ENCODE results near the gene CYTH1. TPM values are rescaled to one million over a fixed set of nuclear protein-coding genes. Genes with fewer than 3 reads are reported as not detected.

The CYTH1 gene
- total and polyA plus RNA-seq, 4 donors, result 15.4 to 32.1 (median 20.6) TPM

DNA sequence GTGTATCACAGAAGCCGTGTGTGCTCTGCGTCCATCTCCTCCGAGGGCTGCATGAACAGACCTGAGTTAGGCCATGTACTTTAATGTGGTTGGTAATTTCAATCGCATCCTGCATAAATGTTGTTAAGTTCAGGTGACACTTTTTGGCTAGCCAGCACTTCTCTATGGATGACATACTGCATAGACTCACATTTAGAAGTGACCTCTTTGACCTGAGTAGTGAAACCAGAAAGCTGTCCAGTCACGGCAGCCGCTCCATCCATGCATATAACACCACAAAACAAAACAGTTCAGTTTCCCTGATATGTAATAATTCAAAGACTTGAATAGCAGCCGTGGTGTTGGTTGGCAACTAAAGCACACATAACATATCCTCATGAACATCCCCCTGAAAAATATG, 94.1 kb downstream of the CYTH1 start:
- Histone ChIP-seq H3K9me3 (ENCODE audit: control insufficient read depth in 4 of 4, low read length in 3 of 4) (no peaks in the 10 kb centered on the region), H3K36me3 (ENCODE audit: control insufficient read depth in 4 of 4, insufficient read depth in 3 of 4, low read depth in 1 of 4, low read length in 3 of 4) (peaks cover 6 to 53% (median 31%) of the 10 kb centered on the region in 4 donors), H3K4me3 (ENCODE audit: low read depth in 1 of 3, low read length in 3 of 3) (no peak overlapping the region), H3K4me1 (ENCODE audit: control insufficient read depth in 4 of 4, insufficient read depth in 4 of 4, low read length in 3 of 4) (no peaks in the 10 kb centered on the region), H3K27me3 (ENCODE audit: control insufficient read depth in 4 of 4, insufficient read depth in 4 of 4, low read length in 3 of 4) (no peaks in the 10 kb centered on the region), H3K27ac (ENCODE audit: low read depth in 1 of 2, low read length in 2 of 2) (no peak overlapping the region), H3K9ac (ENCODE audit: low read depth in 1 of 2, low read length in 2 of 2) (no peak overlapping the region)
- DNase-seq (ENCODE audit: low spot score), result no peak
- TF ChIP-seq, protein P1, sequence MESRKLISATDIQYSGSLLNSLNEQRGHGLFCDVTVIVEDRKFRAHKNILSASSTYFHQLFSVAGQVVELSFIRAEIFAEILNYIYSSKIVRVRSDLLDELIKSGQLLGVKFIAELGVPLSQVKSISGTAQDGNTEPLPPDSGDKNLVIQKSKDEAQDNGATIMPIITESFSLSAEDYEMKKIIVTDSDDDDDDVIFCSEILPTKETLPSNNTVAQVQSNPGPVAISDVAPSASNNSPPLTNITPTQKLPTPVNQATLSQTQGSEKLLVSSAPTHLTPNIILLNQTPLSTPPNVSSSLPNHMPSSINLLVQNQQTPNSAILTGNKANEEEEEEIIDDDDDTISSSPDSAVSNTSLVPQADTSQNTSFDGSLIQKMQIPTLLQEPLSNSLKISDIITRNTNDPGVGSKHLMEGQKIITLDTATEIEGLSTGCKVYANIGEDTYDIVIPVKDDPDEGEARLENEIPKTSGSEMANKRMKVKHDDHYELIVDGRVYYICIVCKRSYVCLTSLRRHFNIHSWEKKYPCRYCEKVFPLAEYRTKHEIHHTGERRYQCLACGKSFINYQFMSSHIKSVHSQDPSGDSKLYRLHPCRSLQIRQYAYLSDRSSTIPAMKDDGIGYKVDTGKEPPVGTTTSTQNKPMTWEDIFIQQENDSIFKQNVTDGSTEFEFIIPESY (IDR thresholded peaks at IDR 0.05), result no peak
- TF ChIP-seq RXRA (IDR thresholded peaks at IDR 0.05) (no peak), MAX (IDR thresholded peaks at IDR 0.05) (no peak), REST (IDR thresholded peaks at IDR 0.05) (no peak), FOXA2 (IDR thresholded peaks at IDR 0.05) (no peak), ATF3 (IDR thresholded peaks at IDR 0.05) (no peak), NR2F2 (IDR thresholded peaks at IDR 0.05) (no peak), EGR1 (IDR thresholded peaks at IDR 0.05; ENCODE audit: low read depth in 2 of 2) (no peak), TAF1 (conservative IDR thresholded peaks at IDR 0.05) (no peak), HNF4G (IDR thresholded peaks at IDR 0.05) (no peak), YY1 (IDR thresholded peaks at IDR 0.05) (no peak), HNF4A (conservative IDR thresholded peaks at IDR 0.05) (no peak), JUND (IDR thresholded peaks at IDR 0.05) (no peak)
- TF ChIP-seq, protein P2, sequence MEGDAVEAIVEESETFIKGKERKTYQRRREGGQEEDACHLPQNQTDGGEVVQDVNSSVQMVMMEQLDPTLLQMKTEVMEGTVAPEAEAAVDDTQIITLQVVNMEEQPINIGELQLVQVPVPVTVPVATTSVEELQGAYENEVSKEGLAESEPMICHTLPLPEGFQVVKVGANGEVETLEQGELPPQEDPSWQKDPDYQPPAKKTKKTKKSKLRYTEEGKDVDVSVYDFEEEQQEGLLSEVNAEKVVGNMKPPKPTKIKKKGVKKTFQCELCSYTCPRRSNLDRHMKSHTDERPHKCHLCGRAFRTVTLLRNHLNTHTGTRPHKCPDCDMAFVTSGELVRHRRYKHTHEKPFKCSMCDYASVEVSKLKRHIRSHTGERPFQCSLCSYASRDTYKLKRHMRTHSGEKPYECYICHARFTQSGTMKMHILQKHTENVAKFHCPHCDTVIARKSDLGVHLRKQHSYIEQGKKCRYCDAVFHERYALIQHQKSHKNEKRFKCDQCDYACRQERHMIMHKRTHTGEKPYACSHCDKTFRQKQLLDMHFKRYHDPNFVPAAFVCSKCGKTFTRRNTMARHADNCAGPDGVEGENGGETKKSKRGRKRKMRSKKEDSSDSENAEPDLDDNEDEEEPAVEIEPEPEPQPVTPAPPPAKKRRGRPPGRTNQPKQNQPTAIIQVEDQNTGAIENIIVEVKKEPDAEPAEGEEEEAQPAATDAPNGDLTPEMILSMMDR (IDR thresholded peaks at IDR 0.05; ENCODE audit: low read depth, low read length, missing input control), result no peak
- 96% methylated on average over 7 of the region's 7 CpGs for WGBS

- H3K27me3 ChIP-seq (ENCODE audit: control insufficient read depth in 4 of 4, insufficient read depth in 4 of 4, low read length in 3 of 4), result no peaks in the 10 kb centered on the region
- H3K9ac ChIP-seq (ENCODE audit: low read depth in 1 of 2, low read length in 2 of 2), result no peak overlapping the region
- H3K27ac ChIP-seq (ENCODE audit: low read depth in 1 of 2, low read length in 2 of 2), result no peak overlapping the region
- H3K36me3 ChIP-seq (ENCODE audit: control insufficient read depth in 4 of 4, insufficient read depth in 3 of 4, low read depth in 1 of 4, low read length in 3 of 4), result peaks cover 4 to 49% (median 25%) of the 10 kb centered on the region in 4 donors
- no peaks in the 10 kb centered on the region for H3K4me1 ChIP-seq (ENCODE audit: control insufficient read depth in 4 of 4, insufficient read depth in 4 of 4, low read length in 3 of 4)
- H3K4me3 ChIP-seq (ENCODE audit: low read depth in 1 of 3, low read length in 3 of 3), result no peak overlapping the region
- no peak for DNase-seq (ENCODE audit: low spot score)
- no peaks in the 10 kb centered on the region for H3K9me3 ChIP-seq (ENCODE audit: control insufficient read depth in 4 of 4, low read length in 3 of 4)
- 93% methylated on average over 3 of the region's 3 CpGs for WGBS
- TF ChIP-seq GABPA (IDR thresholded peaks at IDR 0.05 in 1 of 2, conservative IDR thresholded peaks at IDR 0.05 in 1 of 2) (no peak), RXRA (IDR thresholded peaks at IDR 0.05) (no peak)
These were observed 94.9 kb downstream of the CYTH1 start for GRCh38 chr17:78687125-78687524.
